GM06990 (cell line): ENCODE results near the gene RAB20.

Experiments
- DNase-seq: peaks from one replicate; pipeline ENCODE4 v3.0.0-alpha.2; 2011; ENCODE audit not compliant: insufficient read length; ENCODE audit errors: extremely low read depth
- H3K27me3 ChIP-seq: replicated peaks from 2 replicates; pipeline ENCODE4 v1.6.0; 2011; ENCODE audit warnings: low read length; ENCODE audit not compliant: control insufficient read depth, insufficient read depth
- H3K36me3 ChIP-seq: 2 replicates; pipeline ENCODE4 v1.5.1; 2011; ENCODE audit warnings: low read length; ENCODE audit not compliant: control insufficient read depth, insufficient read depth
- H3K4me3 ChIP-seq: replicated peaks from 2 replicates; pipeline ENCODE4 v1.5.1; 2011; ENCODE audit warnings: low read depth, mild to moderate bottlenecking, control low read depth, low read length
- CTCF ChIP-seq: IDR thresholded peaks from 2 replicates; pipeline ENCODE4 v1.5.1; 2011; ENCODE audit warnings: low read length, control low read depth, mild to moderate bottlenecking, inconsistent platforms; ENCODE audit not compliant: insufficient read depth, poor library complexity, severe bottlenecking

RAB20 gene

DNA sequence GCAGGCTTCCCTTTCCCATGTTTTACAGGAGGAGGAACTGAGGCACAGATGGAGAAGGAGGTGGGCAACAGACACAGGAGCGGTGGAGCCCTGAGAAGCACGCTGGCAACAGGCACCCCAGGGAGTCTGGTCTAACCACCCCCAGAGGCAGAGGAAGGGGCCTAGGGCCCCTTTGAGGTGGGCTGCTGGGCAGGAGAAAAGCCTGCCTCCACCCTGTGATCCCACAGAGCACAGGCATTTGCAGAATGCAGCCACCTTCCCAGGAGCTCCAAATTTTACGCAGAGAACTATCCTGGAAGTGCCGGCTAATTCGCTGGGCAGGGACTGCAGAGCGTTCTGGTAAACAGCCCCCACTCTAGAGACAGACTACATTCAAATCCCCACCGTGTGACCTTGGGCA, 30.4 kb downstream of the RAB20 start:
- H3K27me3 ChIP-seq = no peaks in the 10 kb centered on the region; the same call in 1 of the 2 replicates
- H3K4me3 ChIP-seq = no peak overlapping the region
- no peak for TF ChIP-seq CTCF
- H3K36me3 ChIP-seq = no peaks in the 10 kb centered on the region
- DNase-seq = no peak

- no peaks in the 10 kb centered on the region for H3K36me3 ChIP-seq
- no peaks in the 10 kb centered on the region; the same call in 1 of the 2 replicates for H3K27me3 ChIP-seq
- TF ChIP-seq CTCF = no peak
- no peak overlapping the region for H3K4me3 ChIP-seq
- DNase-seq = no peak
Observed at GRCh38 chr13:110529522-110530311, 31.8 kb downstream of the RAB20 start.

DNA sequence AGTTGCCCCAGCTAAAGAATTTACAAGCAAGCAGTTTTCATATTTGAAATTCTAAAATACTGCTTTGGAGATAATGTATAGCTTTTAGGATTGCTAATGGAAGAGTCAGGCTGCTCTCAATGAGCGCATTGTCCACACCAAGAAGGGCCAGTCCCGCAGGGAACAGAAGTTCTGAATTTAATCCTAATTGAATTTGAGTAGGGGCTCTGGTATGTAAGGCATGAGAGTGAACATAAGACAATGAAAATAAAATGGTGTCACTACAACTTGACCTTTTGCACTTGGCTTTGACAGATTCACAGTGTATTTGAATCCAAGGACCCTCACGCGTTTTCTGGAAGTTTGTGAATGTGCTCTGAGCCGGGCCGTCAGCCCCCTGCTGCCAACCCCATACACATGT, 32.6 kb downstream of the RAB20 start:
- no peaks in the 10 kb centered on the region; the same call in 1 of the 2 replicates for H3K27me3 ChIP-seq
- no peak overlapping the region for H3K4me3 ChIP-seq
- no peak for TF ChIP-seq CTCF
- no peaks in the 10 kb centered on the region for H3K36me3 ChIP-seq
- no peak for DNase-seq

- Histone ChIP-seq H3K36me3 (no peaks in the 10 kb centered on the region), H3K27me3 (no peaks in the 10 kb centered on the region; the same call in 1 of the 2 replicates), H3K4me3 (no peak overlapping the region)
- no peak for DNase-seq
- no peak for TF ChIP-seq CTCF
Observed at GRCh38 chr13:110528371-110528770, 33.2 kb downstream of the RAB20 start.

- no peak overlapping the region for H3K4me3 ChIP-seq
Observed at GRCh38 chr13:110525328-110526319, 35.9 kb downstream of the RAB20 start.

More at GRCh38 chr13:110525328-110526319, 35.9 kb downstream of the RAB20 start:
- Histone ChIP-seq H3K36me3 (no peaks in the 10 kb centered on the region), H3K27me3 (no peaks in the 10 kb centered on the region; the same call in 1 of the 2 replicates)
- DNase-seq = peak; percentile 62
- peak; percentile 28 for TF ChIP-seq CTCF
